GM19328 (cell line): ENCODE data around the gene NT5DC1.
A peak's percentile ranks its signal among the peaks of the same experiment; 100 is the strongest.
"Not testable (repeated sequence)": the region's sequence is repeated elsewhere in the genome, so short reads cannot be mapped to it uniquely, and the experiment has no call there.

Source experiments
- ATAC-seq: cut with Tn5 transposase; IDR thresholded peaks from one replicate; pipeline ENCODE4 v1.9.1; 2021; ENCODE audit warnings: mild to moderate bottlenecking, moderate library complexity; ENCODE audit not compliant: unreplicated experiment

NT5DC1 gene

GRCh38 chr6:116088946-116089345 lies 11.7 kb upstream of the NT5DC1 start:
- no peak for ATAC-seq

GRCh38 chr6:116090251-116090650 lies 10.4 kb upstream of the NT5DC1 start:
- peak; percentile 58 for ATAC-seq

- no peak for ATAC-seq
Measured at GRCh38 chr6:116094041-116094440, 6.6 kb upstream of the NT5DC1 start.

GRCh38 chr6:116096048-116096759 lies 4.4 kb upstream of the NT5DC1 start:
- ATAC-seq, result not testable (repeated sequence)

GRCh38 chr6:116096979-116097816 lies 3.5 kb upstream of the NT5DC1 start:
- no peak for ATAC-seq

- ATAC-seq, result no peak
Measured at GRCh38 chr6:116099036-116099435, 1.6 kb upstream of the NT5DC1 start.

- no peak for ATAC-seq
Measured at GRCh38 chr6:116101302-116101718, 657 bp downstream of the NT5DC1 start.

GRCh38 chr6:116101790-116102189 lies 1.1 kb downstream of the NT5DC1 start:
- no peak for ATAC-seq

GRCh38 chr6:116102873-116103272 lies 2.2 kb downstream of the NT5DC1 start:
- no peak for ATAC-seq

- ATAC-seq, result no peak
Measured at GRCh38 chr6:116104636-116105035, 4.0 kb downstream of the NT5DC1 start.

GRCh38 chr6:116105247-116105646 lies 4.6 kb downstream of the NT5DC1 start:
- no peak for ATAC-seq

GRCh38 chr6:116106146-116106545 lies 5.5 kb downstream of the NT5DC1 start:
- no peak for ATAC-seq

GRCh38 chr6:116108836-116109235 lies 8.2 kb downstream of the NT5DC1 start:
- ATAC-seq, result no peak

- ATAC-seq, result no peak
Measured at GRCh38 chr6:116111552-116112528, 11.2 kb downstream of the NT5DC1 start.

GRCh38 chr6:116113386-116113785 lies 12.7 kb downstream of the NT5DC1 start:
- ATAC-seq, result no peak

- ATAC-seq, result no peak
Measured at GRCh38 chr6:116115781-116116180, 15.1 kb downstream of the NT5DC1 start.

- ATAC-seq, result no peak
Measured at GRCh38 chr6:116118608-116119007, 18.0 kb downstream of the NT5DC1 start.

GRCh38 chr6:116120430-116120829 lies 19.8 kb downstream of the NT5DC1 start:
- no peak for ATAC-seq

GRCh38 chr6:116126032-116126431 lies 25.4 kb downstream of the NT5DC1 start, which contains the start of gene COL10A1:
Gene COL10A1, minus strand, starts transcription at chr6:116126132. Its CDS starts 640 bp downstream, at chr6:116125492.
- ATAC-seq, result no peak

- ATAC-seq, result no peak
Measured at GRCh38 chr6:116127771-116128493, 27.3 kb downstream of the NT5DC1 start.
